Activated B cell treated with CpG ODN at 0.5 μM for 24 hours (primary cell): ENCODE measurements around the gene LEMD1. TPM values are rescaled to one million over a fixed set of nuclear protein-coding genes. Genes with fewer than 3 reads are reported as not detected.
A peak's percentile ranks its signal among the peaks of the same experiment; 100 is the strongest.

Source experiments
- ATAC-seq: fragments of 200-7000 bp; cut with Tn5 transposase; one replicate; pipeline ENCODE4 v1.10.0; 2021; ENCODE audit warnings: low read depth, mild to moderate bottlenecking, moderate library complexity
- CTCF ChIA-PET: fragments of 350-600 bp; sonication (Branson Sonifier 250); formaldehyde crosslinking; loops from one replicate; lab custom pipeline; 2021; ENCODE audit warnings: antibody characterized with exemption; lab: Charles Lee
- POLR2A ChIA-PET: fragments of 350-600 bp; sonication (Branson Sonifier 250); formaldehyde crosslinking; loops from one replicate; lab custom pipeline; 2021; ENCODE audit warnings: antibody characterized with exemption; lab: Charles Lee
- DNase-seq: peaks from one replicate; pipeline ENCODE4 v3.0.0; 2022
- H3K27ac Mint-ChIP-seq: one replicate; pipeline ENCODE4 v1.8.0; 2020; ENCODE audit warnings: mixed read lengths
- H3K27me3 Mint-ChIP-seq: one replicate; pipeline ENCODE4 v1.8.0; 2021; ENCODE audit warnings: mixed read lengths
- H3K36me3 Mint-ChIP-seq: one replicate; pipeline ENCODE4 v1.8.0; 2021; ENCODE audit warnings: low read depth, mixed read lengths
- H3K4me1 Mint-ChIP-seq: one replicate; pipeline ENCODE4 v1.8.0; 2021; ENCODE audit warnings: mixed read lengths
- H3K4me3 Mint-ChIP-seq: one replicate; pipeline ENCODE4 v1.8.0; 2020; ENCODE audit warnings: mild to moderate bottlenecking, mixed read lengths
- H3K9me3 Mint-ChIP-seq: one replicate; pipeline ENCODE4 v1.8.0; 2020; ENCODE audit warnings: mixed read lengths
- CTCF ChIP-seq: fragments of 200-600 bp; IDR thresholded peaks from one replicate; pipeline ENCODE4 v1.8.0; 2022; ENCODE audit warnings: antibody characterized with exemption, mild to moderate bottlenecking
- intact Hi-C: fragments of 100-400 bp; cut with micrococcal nuclease; formaldehyde crosslinking; loops from one replicate; pipeline ENCODE4 v1.15.1; 2024
- total RNA-seq: library from RNA; stranded (reverse); gene quantifications from 2 replicates; pipeline ENCODE4 v1.2.3, GENCODE V29; 2022

The LEMD1 gene
- total RNA-seq, 1 donor from 2014 or later, result not detected

- CTCF ChIA-PET, result interaction anchor here (0.6 to 4.1 kb wide), 9 partner anchors 11 to 186 kb away, joined by 3 to 100 read pairs (median 5); no protein-coding TSS in a partner anchor
- Mint-ChIP-seq H3K27ac (no peak overlapping the region), H3K36me3 (no peaks in the 10 kb centered on the region), H3K4me1 (peaks cover 8% of the 10 kb centered on the region), H3K9me3 (no peaks in the 10 kb centered on the region), H3K4me3 (no peak overlapping the region), H3K27me3 (no peaks in the 10 kb centered on the region)
- intact Hi-C loops, result loop anchor here (5.0 kb wide), 1 partner anchor 215 kb away; the partner anchor contains the start of gene RBBP5
- DNase-seq, result no peak
- POLR2A ChIA-PET, result interaction anchor here (1.0 kb wide), 1 partner anchor 293 kb away, joined by 3 read pairs; no protein-coding TSS in a partner anchor
- TF ChIP-seq CTCF, result no peak
- no peak for ATAC-seq
Observed at GRCh38 chr1:205337481-205337880, 84.4 kb downstream of the LEMD1 start.

GRCh38 chr1:205335692-205336091 lies 86.2 kb downstream of the LEMD1 start:
- intact Hi-C loops, result loop anchor here (1.0 to 5.0 kb wide), 5 partner anchors 19 to 213 kb away; partner anchors contain the start of gene RBBP5
- H3K4me3 Mint-ChIP-seq, result no peak overlapping the region
- POLR2A ChIA-PET, result interaction anchor here (1.4 kb wide), 1 partner anchor 62 kb away, joined by 3 read pairs; no protein-coding TSS in a partner anchor
- no peaks in the 10 kb centered on the region for H3K36me3 Mint-ChIP-seq
- H3K4me1 Mint-ChIP-seq, result peaks cover 6% of the 10 kb centered on the region
- peak; percentile 84 for TF ChIP-seq CTCF
- no peaks in the 10 kb centered on the region for H3K9me3 Mint-ChIP-seq
- H3K27me3 Mint-ChIP-seq, result no peaks in the 10 kb centered on the region
- CTCF ChIA-PET, result interaction anchor here (0.6 to 4.1 kb wide), 28 partner anchors 9 to 322 kb away, joined by 3 to 100 read pairs (median 4); no protein-coding TSS in a partner anchor
- DNase-seq, result peak; percentile 70
- ATAC-seq, result peak; percentile 84
- H3K27ac Mint-ChIP-seq, result no peak overlapping the region

DNA sequence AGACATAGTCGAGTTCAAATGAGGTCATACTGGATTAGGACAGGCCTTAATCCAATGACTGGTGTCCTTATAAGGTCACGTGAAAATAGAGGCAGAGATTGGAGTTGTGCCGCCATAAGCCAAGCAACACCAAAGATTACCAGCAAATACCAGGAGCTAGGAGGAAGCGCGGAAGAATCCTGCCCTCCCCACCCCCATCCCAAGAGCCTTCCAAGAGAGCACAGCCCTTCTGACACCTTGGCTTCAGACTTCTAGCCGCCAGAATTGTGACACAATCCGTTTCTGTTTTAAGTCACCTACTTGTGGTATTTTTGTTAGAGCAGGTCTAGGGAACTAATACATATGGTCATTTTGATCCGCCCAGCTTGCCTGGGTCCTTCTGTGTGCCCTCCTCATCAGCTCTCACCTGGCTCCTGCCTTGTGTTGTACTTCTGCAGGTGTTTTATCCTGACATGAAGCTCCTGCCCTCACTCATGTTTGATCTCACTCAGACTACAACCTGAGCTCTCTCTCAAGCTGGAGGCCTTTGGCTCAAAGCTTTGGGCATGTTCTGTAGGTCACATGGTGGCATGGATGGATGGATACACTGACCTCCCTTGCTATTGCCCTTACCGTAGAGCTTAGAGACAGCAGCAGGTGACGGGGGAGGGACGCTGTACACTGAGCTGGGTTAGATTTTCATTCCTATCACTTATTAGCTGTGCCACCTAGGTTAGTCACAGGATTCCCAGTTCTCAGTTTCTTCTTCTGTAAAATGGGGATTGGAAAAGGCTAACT lies 89.7 kb downstream of the LEMD1 start:
- Mint-ChIP-seq H3K4me3 (no peak overlapping the region), H3K36me3 (no peaks in the 10 kb centered on the region), H3K27me3 (peaks cover 8% of the 10 kb centered on the region), H3K4me1 (no peaks in the 10 kb centered on the region), H3K27ac (no peak overlapping the region), H3K9me3 (no peaks in the 10 kb centered on the region)
- DNase-seq (no peak), ATAC-seq (no peak)
- POLR2A ChIA-PET, result interaction anchor here (0.6 kb wide), 1 partner anchor 44 kb away, joined by 3 read pairs; no protein-coding TSS in a partner anchor
- TF ChIP-seq CTCF, result no peak
- CTCF ChIA-PET, result interaction anchor here (0.7 to 2.4 kb wide), 5 partner anchors 22 to 212 kb away, joined by 4 to 15 read pairs (median 4); no protein-coding TSS in a partner anchor
- intact Hi-C loops, result no loop called here

Other genes with a start within 250 kb of the LEMD1 start
- gene DSTYK, start 210.4 kb downstream of the LEMD1 start, total RNA-seq, result 7.3 and 9.6 TPM in 2 replicates
- gene TMCC2, start 194.1 kb downstream of the LEMD1 start, total RNA-seq, result 1.2 and 1.4 TPM in 2 replicates
- 26.1 and 26.2 TPM in 2 replicates for gene NUAK2, start 100.3 kb downstream of the LEMD1 start, total RNA-seq
- 0.07 TPM in 1 of 2 replicates, not detected in the other for gene KLHDC8A, start 65.1 kb downstream of the LEMD1 start, total RNA-seq
- 0.07 TPM in 1 of 2 replicates, not detected in the other for gene BLACAT1, start 34.0 kb upstream of the LEMD1 start, total RNA-seq
- 1.9 and 2.6 TPM in 2 replicates for gene CDK18, start 82.6 kb upstream of the LEMD1 start, total RNA-seq
- gene ELK4, start 210.0 kb upstream of the LEMD1 start, total RNA-seq, result 130 and 141 TPM in 2 replicates